ENCODE data around the gene ACADVL.
"Not testable (repeated sequence)": the region's sequence is repeated elsewhere in the genome, so short reads cannot be mapped to it uniquely, and the experiment has no call there.

The ACADVL gene

DNA sequence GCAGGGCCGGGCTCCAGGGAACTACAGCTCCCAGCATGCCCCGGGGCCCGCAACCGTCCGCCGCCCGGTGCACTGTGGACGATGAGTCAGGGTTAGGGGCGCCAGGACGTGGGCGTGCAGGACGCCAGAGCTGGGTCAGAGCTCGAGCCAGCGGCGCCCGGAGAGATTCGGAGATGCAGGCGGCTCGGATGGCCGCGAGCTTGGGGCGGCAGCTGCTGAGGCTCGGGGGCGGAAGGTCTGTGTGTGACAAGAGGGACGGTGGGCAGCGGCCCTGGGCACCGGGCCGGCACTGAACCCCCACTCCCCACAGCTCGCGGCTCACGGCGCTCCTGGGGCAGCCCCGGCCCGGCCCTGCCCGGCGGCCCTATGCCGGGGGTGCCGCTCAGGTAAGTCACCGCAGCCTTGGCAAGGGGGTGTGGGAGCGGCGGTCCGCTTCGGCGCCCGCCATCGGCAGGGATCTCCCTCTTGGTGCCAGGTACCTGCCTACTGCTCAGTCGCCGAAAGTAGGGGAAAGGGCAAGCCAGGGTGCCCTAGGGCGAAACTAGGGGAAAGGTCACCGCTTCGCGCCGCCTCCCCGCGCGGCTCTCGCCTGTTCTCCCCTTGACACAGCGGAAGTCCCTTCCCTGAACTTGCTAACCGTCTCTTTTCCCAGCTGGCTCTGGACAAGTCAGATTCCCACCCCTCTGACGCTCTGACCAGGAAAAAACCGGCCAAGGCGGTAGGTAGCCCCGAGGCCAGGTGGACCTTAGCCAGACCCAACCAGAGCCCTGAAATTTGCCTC, at the start of gene ACADVL, which contains the start of gene DLG4:
TSS of gene ACADVL (plus strand) at position 127 of the 781 bp plus-strand sequence. CDS start at position 174, 47 bp downstream.
TSS of gene DLG4 (minus strand) at position 25 of the 781 bp plus-strand sequence.
- peak; percentile 61 to 79 for DNase-seq

DNA sequence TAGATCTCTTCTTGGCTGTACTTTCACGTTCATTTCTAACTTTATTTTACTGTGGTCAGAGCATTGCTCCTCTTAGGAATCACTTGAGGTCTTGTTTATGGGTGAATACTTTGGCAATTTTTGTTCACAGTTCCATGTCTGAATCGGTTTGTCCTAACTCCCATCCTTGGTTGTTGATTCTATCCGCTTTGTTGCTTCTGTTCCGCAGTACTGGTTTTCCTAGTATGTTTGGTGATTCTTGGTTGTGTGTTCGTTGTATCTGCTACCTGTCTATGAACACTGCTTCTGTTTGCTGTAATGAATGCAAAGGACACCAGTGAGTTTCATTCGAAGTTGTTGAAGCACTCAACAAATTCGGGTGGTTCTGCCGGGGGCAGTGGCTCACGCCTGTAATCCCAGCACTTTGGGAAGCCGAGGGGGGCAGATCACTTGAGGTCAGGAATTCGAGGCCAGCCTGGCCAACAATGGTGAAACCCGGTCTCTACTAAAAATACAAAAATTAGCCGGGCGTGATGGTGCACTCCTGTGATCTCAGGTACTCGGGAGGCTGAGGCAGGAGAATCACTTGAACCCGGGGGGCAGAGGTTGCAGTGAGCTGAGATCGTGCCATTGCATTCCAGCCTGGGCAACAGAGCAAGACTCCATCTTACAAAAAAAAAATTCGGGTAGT, 47.1 kb upstream of the ACADVL start:
- DNase-seq, result not testable (repeated sequence)

DNA sequence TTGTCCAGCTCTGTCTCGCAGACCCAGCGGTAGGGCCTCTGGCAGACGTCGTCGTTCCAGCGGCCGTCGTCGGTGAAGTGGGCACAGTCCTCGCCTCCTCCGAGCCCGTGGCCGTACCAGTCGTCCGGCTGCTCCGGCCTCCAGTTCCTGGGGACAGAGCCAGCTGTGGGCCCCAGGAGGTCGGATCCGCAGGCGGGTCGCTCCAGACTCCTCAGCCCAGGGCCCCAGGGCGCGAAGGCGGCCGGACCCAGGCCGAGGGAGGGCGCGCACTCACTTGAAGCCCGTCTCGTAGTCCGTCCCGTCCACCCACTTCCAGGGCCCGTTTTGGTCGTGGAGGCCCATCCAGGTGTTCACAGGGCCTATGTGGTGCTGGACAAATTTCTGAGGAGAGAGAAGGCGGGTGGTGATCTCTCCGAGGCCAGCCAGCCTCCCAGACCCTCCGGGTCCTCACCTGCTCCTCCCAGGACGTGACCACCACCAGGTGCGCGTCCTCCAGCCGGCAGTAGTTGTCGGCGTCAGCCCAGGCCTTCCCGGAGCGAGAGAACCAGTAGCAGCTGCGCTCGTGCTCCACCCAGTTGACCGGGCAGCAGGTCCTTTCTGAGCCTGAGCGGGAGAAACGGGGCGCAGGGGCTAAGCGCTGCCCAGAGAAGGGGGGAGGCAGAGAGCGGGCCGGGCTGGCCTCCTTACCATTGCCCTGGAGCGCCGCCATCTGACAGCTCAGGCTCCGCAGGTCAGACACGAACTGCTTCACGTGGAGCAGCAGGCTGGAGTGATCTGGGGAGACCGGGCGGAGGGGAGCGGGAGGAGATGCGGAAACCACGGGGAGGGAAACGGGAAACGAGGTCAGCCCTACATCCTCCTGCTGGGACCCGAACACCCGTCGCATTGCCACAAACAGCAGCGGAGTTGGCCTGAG, 45.8 kb upstream of the ACADVL start:
- DNase-seq, result no peak

DNA sequence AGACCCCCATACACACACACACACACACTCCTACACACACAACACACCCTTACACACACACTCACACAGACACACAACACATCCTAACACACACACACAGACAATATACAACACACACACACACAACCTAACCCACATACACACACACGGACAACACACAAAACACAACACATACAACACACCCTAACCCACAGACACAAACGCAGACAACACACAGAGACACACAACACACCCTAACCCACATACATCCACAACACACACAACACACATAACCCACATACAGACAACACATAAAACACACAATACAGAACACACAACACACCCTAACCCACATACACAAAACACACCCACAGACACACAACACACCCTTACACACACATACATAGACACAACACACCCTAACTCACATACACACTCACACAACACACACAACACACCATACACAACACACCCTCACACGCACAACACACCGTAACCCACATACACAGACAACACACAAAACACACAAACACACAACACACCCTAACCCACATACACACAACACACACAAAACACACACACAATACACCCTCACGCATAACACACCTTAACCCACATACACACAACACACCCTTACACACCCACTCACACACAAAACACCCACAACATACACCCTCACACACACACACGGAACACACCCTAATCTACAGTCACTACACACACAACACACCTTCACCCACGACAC, 45.0 kb upstream of the ACADVL start:
- no peak for DNase-seq

DNA sequence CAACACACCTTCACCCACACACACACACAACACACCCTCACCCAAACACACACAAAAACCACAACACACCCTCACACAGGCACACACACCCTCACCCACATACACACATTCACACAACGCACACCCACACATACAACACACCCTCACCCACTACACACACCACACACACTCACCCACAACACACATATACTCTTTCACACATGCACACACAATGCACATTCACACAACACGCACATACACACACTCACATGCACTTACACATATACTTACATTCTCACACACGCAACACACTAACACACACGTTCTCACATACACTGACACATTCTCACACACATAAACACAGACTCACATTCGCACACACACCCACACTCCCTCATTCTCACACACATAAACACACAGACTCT, 44.4 kb upstream of the ACADVL start:
- no peak for DNase-seq

DNA sequence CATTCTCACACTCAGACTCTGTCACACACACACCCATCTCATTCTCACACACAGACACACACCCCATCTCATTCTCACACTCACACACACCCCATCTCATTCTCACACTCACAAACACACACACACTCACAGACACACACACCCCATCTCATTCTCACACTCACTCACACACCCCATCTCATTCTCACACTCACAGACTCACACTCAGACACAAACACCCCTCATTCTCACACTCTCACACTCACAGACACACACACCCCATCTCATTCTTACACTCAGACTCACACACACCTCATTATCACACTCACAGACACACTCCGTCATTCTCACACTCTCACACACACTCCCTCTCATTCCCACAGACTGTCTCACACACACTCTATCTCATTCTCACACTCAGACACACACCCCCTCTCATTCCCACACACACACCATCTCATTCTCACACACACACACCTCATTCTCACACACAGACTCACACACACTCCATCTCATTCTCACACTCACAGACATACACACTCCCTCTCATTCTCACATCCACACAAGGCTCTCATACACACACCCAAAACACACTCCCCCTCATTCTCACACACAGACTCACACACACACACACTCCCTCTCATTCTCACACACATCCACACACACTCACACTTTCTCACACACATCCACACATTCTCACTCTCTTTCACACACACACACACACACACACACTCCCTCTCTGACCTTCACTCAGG, 43.5 kb upstream of the ACADVL start:
- DNase-seq, result no peak

DNA sequence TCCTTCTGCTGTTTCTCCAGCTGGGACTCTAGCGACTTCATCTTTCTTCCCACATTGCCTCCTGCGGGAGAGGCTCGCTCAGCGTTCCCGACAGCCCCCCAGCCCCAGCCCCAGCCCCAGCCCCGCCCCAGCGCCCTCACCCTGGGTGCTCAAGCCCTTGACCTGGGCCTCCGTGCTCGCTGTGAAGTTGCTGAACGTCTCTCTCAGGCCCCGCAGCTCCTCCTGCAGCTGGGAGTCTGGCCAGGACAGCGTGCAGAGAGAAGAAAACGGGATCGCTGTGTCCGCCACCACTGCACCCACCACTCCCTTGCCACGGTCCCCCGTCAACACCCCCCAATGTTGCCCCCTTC, 42.9 kb upstream of the ACADVL start:
- DNase-seq, result no peak

DNA sequence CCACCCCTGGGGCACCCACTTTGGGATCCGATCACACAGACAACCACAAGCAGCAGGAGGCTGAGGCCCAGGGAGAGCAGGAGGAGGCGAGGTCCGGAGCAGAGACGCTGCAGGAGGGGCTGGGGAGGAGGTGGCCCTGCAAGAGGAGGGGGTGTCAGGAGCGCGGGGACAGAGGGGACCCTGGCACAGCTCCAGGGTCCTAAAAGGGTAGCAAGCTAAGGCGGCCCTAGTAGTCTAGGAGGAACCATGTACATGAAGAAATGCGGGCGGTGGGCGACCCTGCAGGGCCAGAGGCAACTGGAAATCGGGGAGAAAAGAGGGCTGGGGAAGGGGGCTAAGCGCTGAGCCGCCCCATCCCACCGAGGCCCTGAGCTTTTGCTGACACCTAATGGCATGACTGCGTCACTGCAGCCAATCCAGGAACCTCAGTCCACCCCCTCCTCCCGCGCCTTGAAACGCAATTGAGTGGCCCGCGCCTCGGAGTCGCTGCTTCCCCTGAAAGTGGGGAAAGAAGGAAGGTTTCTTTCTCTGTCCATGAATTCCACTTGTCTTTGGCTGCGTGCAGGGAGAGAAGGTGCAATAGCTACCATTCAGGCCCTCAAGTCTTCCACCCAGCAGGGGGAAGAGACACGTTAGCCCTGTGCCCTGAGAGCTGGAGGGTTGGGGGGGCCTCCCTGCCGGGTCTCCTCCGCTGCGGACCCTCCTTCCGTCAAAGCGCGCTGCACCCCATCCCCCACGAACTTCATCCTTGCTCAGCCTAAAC, 42.4 kb upstream of the ACADVL start:
- DNase-seq, result peak; percentile 56 to 63

DNA sequence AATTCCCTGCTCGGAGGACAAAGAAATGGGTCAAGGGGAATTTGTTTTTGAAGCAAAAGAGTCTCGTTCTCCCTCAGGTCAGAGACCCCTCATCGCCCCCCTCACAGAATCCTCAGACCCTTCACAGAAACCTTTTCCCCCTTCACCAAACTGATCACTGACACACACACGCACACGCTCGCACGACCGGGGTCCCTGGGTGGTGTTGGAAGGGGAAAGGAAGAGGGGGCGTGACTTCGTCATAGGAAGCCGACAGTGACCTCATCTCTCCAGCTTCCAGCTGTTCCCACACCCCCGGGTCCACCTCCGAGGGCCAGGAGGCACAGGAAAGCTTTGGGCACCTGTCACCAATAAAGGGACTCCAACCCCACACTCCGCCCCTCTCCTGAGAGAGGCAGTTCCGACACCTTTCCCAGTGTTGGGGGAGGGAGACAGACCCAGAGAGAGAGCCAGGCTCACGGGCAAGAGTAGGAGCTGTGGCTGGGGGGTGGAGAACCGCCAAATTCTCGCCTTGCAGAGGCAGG, 41.7 kb upstream of the ACADVL start:
- peak; percentile 21 to 41 for DNase-seq

DNA sequence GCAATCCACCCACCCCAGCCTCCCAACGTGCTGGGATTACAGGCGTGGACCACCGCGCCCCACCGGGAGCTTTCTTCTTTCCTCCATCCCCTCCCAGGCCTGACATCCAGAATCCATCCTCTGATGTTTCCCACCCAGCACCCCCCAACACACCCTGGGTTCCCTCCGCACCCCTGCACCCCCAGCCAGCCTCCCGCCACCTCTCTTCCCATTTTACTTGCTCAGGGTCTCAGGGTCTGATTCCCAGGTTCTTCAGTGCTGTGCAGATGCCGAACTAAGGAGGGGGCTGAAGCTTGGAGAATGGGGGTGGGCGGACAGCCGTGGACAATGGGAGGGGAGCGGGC, 40.8 kb upstream of the ACADVL start:
- no peak for DNase-seq

DNA sequence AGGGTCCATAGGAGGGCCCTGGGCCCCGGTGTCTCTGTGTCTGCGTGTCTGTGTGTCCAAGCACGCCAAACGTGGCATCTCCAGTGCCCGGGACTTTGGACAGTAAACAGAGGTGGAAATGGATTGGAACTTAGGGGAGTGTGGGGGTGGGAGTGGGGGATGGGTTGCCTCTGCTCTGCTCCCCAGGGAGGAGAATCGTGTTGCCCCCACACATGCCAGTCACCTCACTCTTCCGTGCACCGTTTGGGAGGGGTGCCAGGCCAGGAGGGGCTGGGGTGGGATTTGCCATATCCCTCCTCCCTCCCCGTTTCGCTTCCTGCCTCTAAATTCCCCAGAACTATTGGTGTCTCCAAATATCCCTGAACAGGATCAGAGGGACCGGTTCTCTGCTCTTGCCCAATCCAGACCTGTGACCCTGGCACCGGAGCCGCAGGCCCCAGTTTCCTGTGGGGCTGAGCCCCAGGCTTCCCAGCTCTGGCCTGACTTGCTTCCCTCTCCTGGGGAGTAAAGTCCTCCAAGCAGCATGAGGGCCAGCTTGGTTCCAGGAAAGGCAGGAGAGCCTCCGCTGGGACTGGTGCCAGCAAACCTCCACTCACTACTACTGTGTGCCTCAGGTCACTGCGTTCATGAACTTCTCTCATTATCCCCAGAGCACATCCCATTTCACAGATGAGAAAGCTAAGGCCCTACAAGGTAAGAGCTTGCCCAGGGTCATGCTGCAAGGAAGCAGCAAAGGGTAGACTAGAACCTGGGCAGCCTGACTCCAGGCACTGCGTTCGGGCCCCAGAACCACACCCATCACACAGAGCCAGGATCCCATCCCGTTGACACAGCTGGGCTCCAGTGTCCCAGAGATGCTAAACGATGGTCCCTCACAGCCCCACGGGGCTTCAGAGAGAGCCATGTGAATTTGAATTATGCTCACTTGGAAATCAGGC, 40.2 kb upstream of the ACADVL start, which contains the start of gene ASGR1:
TSS of gene ASGR1 (minus strand) at position 54 of the 938 bp plus-strand sequence. CDS start 807 bp downstream, outside the sequence.
- DNase-seq, result no peak

DNA sequence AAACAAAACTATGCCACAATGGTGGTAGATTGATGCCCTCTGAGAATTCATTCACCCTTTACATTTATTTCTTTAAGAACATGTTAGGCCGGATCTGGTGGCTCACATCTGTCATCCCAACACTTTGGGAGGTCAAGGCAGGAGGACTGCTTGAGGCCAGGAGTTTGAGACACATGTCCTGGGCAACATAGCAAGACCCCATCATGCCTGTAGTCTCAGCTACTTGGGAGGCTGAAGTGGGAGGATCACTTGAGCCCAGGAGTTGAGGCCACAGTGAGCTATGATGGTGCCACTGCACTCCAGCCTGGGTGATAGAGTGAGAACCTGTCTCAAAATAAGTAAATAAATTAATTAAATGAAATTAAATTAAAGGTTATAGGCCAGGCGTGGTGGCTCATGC, 37.6 kb upstream of the ACADVL start:
- DNase-seq, result not testable (repeated sequence)

DNA sequence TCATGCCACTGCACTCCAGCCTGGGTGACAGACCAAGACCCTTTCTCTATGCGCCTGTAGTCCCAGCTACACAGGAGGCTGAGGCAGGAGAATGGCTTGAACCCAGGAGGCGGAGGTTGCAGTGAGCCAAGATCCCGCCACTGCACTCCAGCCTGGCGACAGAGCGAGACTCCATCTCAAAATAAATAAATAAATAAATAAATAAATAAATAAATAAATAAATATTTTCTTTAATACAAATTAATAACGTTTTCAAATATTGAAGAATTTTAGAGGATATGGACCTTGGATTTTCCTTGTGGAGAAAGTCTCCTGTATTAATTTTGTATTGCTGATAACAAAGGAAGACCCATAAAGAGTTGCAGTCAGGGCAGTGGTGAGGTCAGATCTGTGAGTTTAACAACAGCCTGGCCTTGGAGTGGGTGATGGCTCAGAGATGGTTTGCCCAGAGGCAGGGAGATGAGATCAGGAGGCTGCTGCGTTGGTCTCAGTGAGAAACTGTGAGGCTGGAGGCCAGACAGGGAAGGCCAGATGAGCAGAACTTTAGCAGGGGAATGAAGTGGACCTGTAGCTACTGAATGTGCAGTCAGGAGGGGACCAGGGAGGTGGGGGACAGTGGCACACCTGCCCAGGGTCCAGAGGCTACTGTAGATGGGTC, 36.2 kb upstream of the ACADVL start:
- no peak for DNase-seq

DNA sequence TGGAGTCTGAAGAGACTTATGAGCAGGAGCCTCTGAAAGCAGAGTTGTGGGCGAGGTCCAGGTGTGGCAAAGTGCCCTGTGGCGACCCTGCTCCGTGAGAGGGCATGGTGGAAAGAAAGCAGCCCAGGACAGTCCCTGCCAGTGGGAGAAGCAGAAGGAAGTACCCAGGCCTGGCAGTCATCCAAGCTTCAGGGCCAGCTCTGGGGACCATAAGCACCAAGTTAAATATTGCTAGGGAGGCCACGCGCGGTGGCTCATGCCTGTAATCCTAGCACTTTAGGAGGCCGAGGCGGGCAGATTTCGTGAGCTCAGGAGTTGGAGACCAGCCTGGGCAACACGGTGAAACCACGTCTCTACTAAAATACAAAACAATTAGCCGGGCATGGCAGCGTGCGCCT, 35.6 kb upstream of the ACADVL start:
- no peak for DNase-seq

DNA sequence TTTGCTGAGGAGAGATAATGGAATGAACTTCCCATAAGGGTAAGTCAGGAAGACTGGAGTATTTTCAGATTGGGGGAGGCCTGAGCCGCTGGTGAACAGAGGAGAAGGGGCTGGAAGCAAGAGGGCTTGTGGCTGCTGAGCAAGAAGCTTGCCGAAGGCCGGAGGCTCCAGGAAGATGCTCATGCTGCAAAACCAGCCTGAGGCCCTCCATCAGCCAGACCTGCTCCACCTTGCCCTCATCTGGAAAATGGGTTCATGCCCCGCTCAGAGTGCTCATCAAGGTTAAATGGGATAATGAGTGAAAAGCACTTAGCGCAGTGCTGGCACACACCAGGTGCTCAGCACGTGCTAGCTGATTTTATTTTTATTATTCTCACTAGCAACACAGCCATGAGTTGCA, 35.1 kb upstream of the ACADVL start:
- no peak for DNase-seq

DNA sequence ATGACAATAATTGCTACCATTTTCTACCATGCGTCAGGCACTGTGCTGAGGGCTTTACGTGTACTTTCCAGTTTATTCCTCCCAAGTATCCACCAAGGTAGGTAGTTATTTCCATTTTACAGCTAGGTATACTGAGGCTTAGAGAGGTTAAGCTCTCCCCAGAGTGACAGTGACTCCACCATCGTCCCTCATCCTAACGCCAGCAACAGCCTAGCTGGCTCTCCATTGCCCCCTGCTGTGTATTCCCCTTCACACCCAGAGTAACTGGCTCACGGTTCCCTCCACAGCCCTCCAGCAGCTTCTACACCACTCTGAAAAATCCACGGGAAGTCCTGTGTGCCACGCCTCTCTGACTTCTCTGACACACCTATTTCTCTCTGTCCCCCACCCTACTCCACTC, 33.5 kb upstream of the ACADVL start:
- DNase-seq, result no peak

DNA sequence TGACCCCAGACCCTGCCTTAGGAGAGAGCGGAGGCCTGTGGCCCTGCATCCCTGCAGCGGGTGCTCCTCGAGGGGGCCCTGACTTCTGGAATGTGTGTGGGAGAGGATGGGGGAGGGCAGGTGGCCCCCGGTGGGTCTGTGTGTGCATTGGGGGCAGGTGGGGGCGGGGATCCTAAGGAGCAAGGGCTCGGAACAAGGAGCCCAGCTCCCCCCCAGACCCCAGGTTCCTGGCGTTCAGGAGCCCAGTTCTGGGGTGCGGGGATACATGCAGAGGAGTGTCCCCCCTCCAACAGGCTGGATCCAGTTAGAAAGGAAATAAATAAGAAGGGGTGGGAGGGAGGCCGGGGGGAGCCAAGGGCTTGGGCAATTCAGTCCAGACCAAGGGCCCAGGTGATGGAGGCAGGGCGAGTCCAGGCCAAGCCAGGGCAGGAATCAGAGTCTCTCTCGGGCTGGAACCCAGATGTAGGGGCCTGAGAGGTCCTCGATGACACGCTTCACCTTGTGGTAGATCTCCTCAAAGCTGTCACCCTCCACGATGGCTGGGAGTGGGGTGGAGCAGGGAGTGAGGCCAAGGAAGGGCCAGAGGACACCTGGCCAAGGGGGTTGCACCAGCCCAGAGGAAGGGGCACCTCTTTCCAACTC, 29.3 kb upstream of the ACADVL start:
- no peak for DNase-seq

DNA sequence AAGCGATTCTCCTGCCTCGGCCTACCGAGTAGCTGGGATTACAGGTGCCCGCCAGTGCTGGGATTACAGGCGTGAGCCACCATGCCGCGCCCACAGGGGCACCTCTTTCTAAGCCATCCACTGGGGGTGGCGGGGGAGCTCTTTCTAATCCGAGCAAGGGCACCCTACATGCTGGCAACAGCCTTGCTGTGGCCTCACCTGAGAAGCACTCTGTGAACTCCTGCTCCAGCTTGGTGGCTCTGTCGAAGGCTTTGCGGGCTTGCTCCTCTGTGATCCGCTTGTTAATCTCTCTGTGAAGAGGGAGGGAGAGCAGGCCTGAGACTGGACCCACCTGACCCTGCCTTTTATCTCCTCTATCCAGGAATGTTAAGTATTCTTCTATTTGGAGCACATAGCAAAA, 28.7 kb upstream of the ACADVL start:
- no peak for DNase-seq
